ENCODE data around the gene SHKBP1. TPM values are rescaled to one million over a fixed set of nuclear protein-coding genes. Genes with fewer than 3 reads are reported as not detected.

Gene SHKBP1
- total and polyA plus RNA-seq, 10 of the 15 experiments (the other 5 are each of a cell fraction or from before 2014, with no cell fraction given), result 2.3 to 123 (median 67.0) TPM

- TF ChIP-seq IRF5 (IDR thresholded peaks at IDR 0.05; ENCODE audit: borderline replicate concordance) (no peak), NFXL1 (IDR thresholded peaks at IDR 0.05; ENCODE audit: borderline replicate concordance) (no peak), EGR1 (IDR thresholded peaks at IDR 0.05; ENCODE audit: borderline replicate concordance in 1 of 2, low read depth in 2 of 2, low read length in 2 of 2) (no peak)
Measured at GRCh38 chr19:40542202-40542859, 34.3 kb upstream of the SHKBP1 start (continued).

GRCh38 chr19:40543029-40543597 is 33.6 kb upstream of the SHKBP1 start:
- no peaks in the 10 kb centered on the region for H3K36me3 ChIP-seq (ENCODE audit: control insufficient read depth in 2 of 2, insufficient read depth in 2 of 2, low read length in 1 of 2)
- 52% methylated on average over 6 of the region's 6 CpGs for WGBS (ENCODE audit: insufficient coverage, insufficient replicate concordance, low lambda C conversion rate, missing lambda C conversion rate)
- ChIA-PET CTCF (interaction anchor here (0.8 kb wide), 1 partner anchor 79 kb away, joined by 4 read pairs; no protein-coding TSS in a partner anchor), SMC1A (ENCODE audit: uncharacterized antibody, unreplicated experiment) (no interaction called here), POLR2A (interaction anchor here (0.6 kb wide), 1 partner anchor 802 kb away, joined by 5 read pairs; no protein-coding TSS in a partner anchor), RAD21 (ENCODE audit: unreplicated experiment) (interaction anchor here (0.6 kb wide), 1 partner anchor 497 kb away, joined by 4 read pairs; no protein-coding TSS in a partner anchor)
- H3K4me3 ChIP-seq, result no peak overlapping the region
- no peaks in the 10 kb centered on the region for H3K4me1 ChIP-seq (ENCODE audit: control insufficient read depth, insufficient read depth, low read length)
- H3K79me2 ChIP-seq (ENCODE audit: control insufficient read depth, insufficient read depth, low read length), result no peaks in the 10 kb centered on the region
- no peak overlapping the region for H3K27ac ChIP-seq (ENCODE audit: control insufficient read depth, insufficient read depth)
- ATAC-seq (no peak), FAIRE-seq (no peak), DNase-seq (ENCODE audit: low read depth, low spot score) (no peak)
- no peak overlapping the region for H3K9ac ChIP-seq (ENCODE audit: control insufficient read depth, insufficient read depth, low read length)
- no peak overlapping the region for H2AFZ ChIP-seq (ENCODE audit: control insufficient read depth, low read depth, low read length)
- no peaks in the 10 kb centered on the region for H3K9me3 ChIP-seq (replicated peaks; ENCODE audit: control insufficient read depth, insufficient read depth, low read length)
- no peaks in the 10 kb centered on the region for H4K20me1 ChIP-seq (ENCODE audit: control insufficient read depth, insufficient read depth)
- no peak overlapping the region for H3K4me2 ChIP-seq (ENCODE audit: control insufficient read depth, insufficient read depth)
- intact Hi-C loops (cut with micrococcal nuclease; ENCODE audit: unreplicated experiment) (no loop called here), in situ Hi-C loops (cut with MboI) (no loop called here)
- H3K27me3 ChIP-seq (replicated peaks in 1 of 2; ENCODE audit: control insufficient read depth in 2 of 2, insufficient read depth in 2 of 2, low read length in 1 of 2), result peaks cover 0 to 2% of the 10 kb centered on the region in 2 experiments; a peak in 1 of 4 replicates
- no TSS peak for BruUV-seq (replicated peaks)
- TF ChIP-seq BHLHE40 (IDR thresholded peaks at IDR 0.05; ENCODE audit: borderline replicate concordance in 1 of 2, low read depth in 2 of 2, low read length in 1 of 2), result no peak
- no peak for TF ChIP-seq RAD51 (IDR thresholded peaks at IDR 0.05)
- no peak for TF ChIP-seq ASH2L (IDR thresholded peaks at IDR 0.05; ENCODE audit: borderline replicate concordance, low read depth)
- TF ChIP-seq TAF1 (IDR thresholded peaks at IDR 0.05; ENCODE audit: borderline replicate concordance, low read depth, low read length), result no peak
- no peak for TF ChIP-seq LARP7 (IDR thresholded peaks at IDR 0.05)
- no peak for TF ChIP-seq PRDM15 (CRISPR knock-in tag; IDR thresholded peaks at IDR 0.05)
- TF ChIP-seq EED (IDR thresholded peaks at IDR 0.05; ENCODE audit: low read depth), result no peak
- TF ChIP-seq IRF5 (IDR thresholded peaks at IDR 0.05; ENCODE audit: borderline replicate concordance), result no peak
- TF ChIP-seq RBBP5 (conservative IDR thresholded peaks at IDR 0.05), result no peak
- no peak for TF ChIP-seq EP300 (IDR thresholded peaks at IDR 0.05; ENCODE audit: borderline replicate concordance in 1 of 2, control insufficient read depth in 1 of 2, low read depth in 2 of 2, low read length in 2 of 2)
